Heart right ventricle (tissue), 16 donors: ENCODE measurements around the gene HTT. TPM values are rescaled to one million over a fixed set of nuclear protein-coding genes. Genes with fewer than 3 reads are reported as not detected.

ENCODE experiments used
- ATAC-seq, 8 donors: fragments of 200-7000 bp; cut with Tn5 transposase; one replicate each; pipeline ENCODE4 v1.9.1; 2020; ENCODE audit warnings: mild to moderate bottlenecking in 8 of 8, moderate library complexity in 8 of 8, moderate number of reproducible peaks in 1 of 8
- DNase-seq, 2 donors: peaks; one replicate each; pipeline ENCODE4 v3.0.0-alpha.2; 2020
- H3K27ac ChIP-seq, 10 donors: fragments of 200-600 bp; sonication (generic) in 2 of 10; one replicate each; pipeline versions ENCODE4 v1.5.0 to v1.8.0; 2020 to 2022; ENCODE audit warnings: mild to moderate bottlenecking in 3 of 10
- H3K27me3 ChIP-seq, 7 donors: fragments of 200-600 bp; one replicate each; pipeline ENCODE4 v1.8.0; 2021 to 2022; ENCODE audit warnings: mild to moderate bottlenecking in 2 of 7
- H3K36me3 ChIP-seq, 9 donors: fragments of 200-600 bp; sonication (generic) in 1 of 9; one replicate each; pipeline versions ENCODE4 v1.5.0 to v1.8.0; 2020 to 2022; ENCODE audit warnings: mild to moderate bottlenecking in 2 of 9
- H3K4me1 ChIP-seq, 9 donors: fragments of 200-600 bp; sonication (generic) in 1 of 9; one replicate each; pipeline versions ENCODE4 v1.5.0 to v1.8.0; 2020 to 2022; ENCODE audit warnings: mild to moderate bottlenecking in 4 of 9
- H3K4me3 ChIP-seq, 10 donors: fragments of 200-600 bp; sonication (generic) in 2 of 10; one replicate each; pipeline versions ENCODE4 v1.5.0 to v1.8.0; 2020 to 2022; ENCODE audit warnings: mild to moderate bottlenecking in 7 of 10, moderate library complexity in 2 of 10
- H3K9me3 ChIP-seq, 11 donors: fragments of 200-600 bp in 10 of 11; sonication (generic) in 2 of 11; one replicate each; pipeline versions ENCODE4 v1.5.0 to v1.8.0; 2013 to 2022; ENCODE audit warnings: mild to moderate bottlenecking in 2 of 11, control low read depth in 1 of 11, moderate library complexity in 1 of 11
- WGBS, 2 donors: extraction: QIAGEN DNeasy Blood & Tissue Kit; methylation state at CpG; one replicate each; pipeline ENCODE4 v1.1.7; 2013; ENCODE audit warnings: inconsistent platforms in 1 of 2; 5-methylcytosine and 5-hydroxymethylcytosine counted together
- intact Hi-C, 10 donors: fragments of 100-400 bp; cut with DNase I; formaldehyde crosslinking; loops; one replicate each; pipeline versions ENCODE4 v1.11.1 to v1.14.2; 2022
- polyA plus RNA-seq, 2 donors: library from polyadenylated mRNA; stranded (reverse); fragments of 200-250 nt; gene quantifications; one replicate each; pipeline ENCODE4 v1.2.3, GENCODE V29; 2013
- total RNA-seq, 10 donors: library from RNA; stranded (reverse); fragmentation: NEBNext Ultra II Directional in 3 of 10; extraction: Animal tissue kit (Norgen Biotek cat#: 25700) in 3 of 10; gene quantifications; one replicate each; pipeline versions ENCODE4 v1.2.1 to v1.2.4, GENCODE V29; 2021 to 2023
- TF ChIP-seq, protein P1 (sequence below), 9 donors: fragments of 200-600 bp; sonication (generic) in 2 of 9; IDR thresholded peaks; one replicate each; pipeline versions ENCODE4 v1.5.0 to v1.8.0; 2021 to 2022; ENCODE audit warnings: antibody characterized with exemption in 9 of 9, mild to moderate bottlenecking in 5 of 9, moderate library complexity in 1 of 9
- donor health status: Arrhythmogenic right ventricular cardiomyopathy.
- donor health status: ischemic (EF 13 %, LVEDD 7.1; RV severe dilation, severe dysfunction).
- donor health status: healthy with polysubstance abuse.
- donor health status: DM: no; HTN: yes; CAD: no.
- donor health status: DM: no; HTN: no; CAD: no.
- donor health status: ischemic (EF 25% LVEDD 6.9; RV normal size, moderate dysfunction).
- donor health status: ischemic (EF 25% LVEDD 5.7; RV mildly dilated, moderate dysfunction).
- donor health status: healthy.
- donor health status: DM: yes; HTN: yes; CAD: no.
- donor health status: Ischemic cardiomyopathy.
- donor health status: ischemic (EF 35%, LVEDD 5.7; RV mildly dilated, moderate dysfunction).
- donor health status: nonischemic (EF 11% LVEDD 7.7; RV severe dilation, severe dysfunction).
- donor health status: DM: yes; HTN: yes; CAD: no.
- donor health status: PGD.
- donor health status: ischemic (EF 29% LVEDD 5.4; RV normal size, mild dysfunction).
- donor health status: nonischemic (EF 23%, LVEDD 6.1; RV moderate dilation, normal function).

The HTT gene
- total and polyA plus RNA-seq, 12 donors, result 6.3 to 34.0 (median 24.1) TPM

- peak in 7 of 8 donors; percentile 39 to 81 (median 62) for ATAC-seq
- Histone ChIP-seq H3K36me3 (peaks cover 0 to 93% (median 55%) of the 10 kb centered on the region in 9 donors), H3K27me3 (no peaks in the 10 kb centered on the region), H3K4me1 (peaks cover 0 to 34% (median 6%) of the 10 kb centered on the region in 9 donors), H3K27ac (peak overlapping the region; percentile 32 to 83 (median 74)), H3K4me3 (no peak overlapping the region), H3K9me3 (no peaks in the 10 kb centered on the region)
- 79 to 82% methylated on average over 9 of the region's 9 CpGs for WGBS, 2 donors
- intact Hi-C loops, result no loop called here
- DNase-seq, result no peak
- TF ChIP-seq, protein P1, sequence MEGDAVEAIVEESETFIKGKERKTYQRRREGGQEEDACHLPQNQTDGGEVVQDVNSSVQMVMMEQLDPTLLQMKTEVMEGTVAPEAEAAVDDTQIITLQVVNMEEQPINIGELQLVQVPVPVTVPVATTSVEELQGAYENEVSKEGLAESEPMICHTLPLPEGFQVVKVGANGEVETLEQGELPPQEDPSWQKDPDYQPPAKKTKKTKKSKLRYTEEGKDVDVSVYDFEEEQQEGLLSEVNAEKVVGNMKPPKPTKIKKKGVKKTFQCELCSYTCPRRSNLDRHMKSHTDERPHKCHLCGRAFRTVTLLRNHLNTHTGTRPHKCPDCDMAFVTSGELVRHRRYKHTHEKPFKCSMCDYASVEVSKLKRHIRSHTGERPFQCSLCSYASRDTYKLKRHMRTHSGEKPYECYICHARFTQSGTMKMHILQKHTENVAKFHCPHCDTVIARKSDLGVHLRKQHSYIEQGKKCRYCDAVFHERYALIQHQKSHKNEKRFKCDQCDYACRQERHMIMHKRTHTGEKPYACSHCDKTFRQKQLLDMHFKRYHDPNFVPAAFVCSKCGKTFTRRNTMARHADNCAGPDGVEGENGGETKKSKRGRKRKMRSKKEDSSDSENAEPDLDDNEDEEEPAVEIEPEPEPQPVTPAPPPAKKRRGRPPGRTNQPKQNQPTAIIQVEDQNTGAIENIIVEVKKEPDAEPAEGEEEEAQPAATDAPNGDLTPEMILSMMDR (IDR thresholded peaks at IDR 0.05), result no peak
Measured at GRCh38 chr4:3226467-3226866, 152.0 kb downstream of the HTT start.

- intact Hi-C loops, result no loop called here
- Histone ChIP-seq H3K27me3 (no peaks in the 10 kb centered on the region), H3K4me3 (no peak overlapping the region), H3K36me3 (peaks cover 0 to 93% (median 51%) of the 10 kb centered on the region in 9 donors), H3K27ac (peak overlapping the region; percentile 32 to 83 (median 74)), H3K9me3 (no peaks in the 10 kb centered on the region), H3K4me1 (peaks cover 0 to 34% (median 6%) of the 10 kb centered on the region in 9 donors)
- ATAC-seq, result peak in 4 of 8 donors; percentile 5 to 25 (median 13)
- WGBS, 2 donors, result 86 to 87% methylated on average over 6 of the region's 6 CpGs
- TF ChIP-seq, protein P1 (IDR thresholded peaks at IDR 0.05), result no peak
- DNase-seq, result no peak
Measured at GRCh38 chr4:3226944-3227343, 152.5 kb downstream of the HTT start.

- Histone ChIP-seq H3K9me3 (no peaks in the 10 kb centered on the region), H3K4me3 (no peak overlapping the region), H3K4me1 (peaks cover 0 to 34% (median 6%) of the 10 kb centered on the region in 9 donors), H3K36me3 (peaks cover 0 to 93% (median 51%) of the 10 kb centered on the region in 9 donors), H3K27me3 (no peaks in the 10 kb centered on the region), H3K27ac (peak overlapping the region in 7 of 10 donors; percentile 40 to 66 (median 54))
- intact Hi-C loops, result no loop called here
- TF ChIP-seq, protein P1 (IDR thresholded peaks at IDR 0.05), result no peak
- DNase-seq (peak; percentile 40 to 41), ATAC-seq (peak in 6 of 8 donors; percentile 41 to 67 (median 56))
- 79 to 80% methylated on average over 23 of the region's 23 CpGs for WGBS, 2 donors
Measured at GRCh38 chr4:3227878-3228675, 153.6 kb downstream of the HTT start.

- WGBS, 2 donors, result 91 to 96% methylated on average over 13 of the region's 13 CpGs
- no peaks in the 10 kb centered on the region for H3K9me3 ChIP-seq
- H3K27ac ChIP-seq, result no peak overlapping the region
- no peaks in the 10 kb centered on the region for H3K27me3 ChIP-seq
- no peak for DNase-seq
- intact Hi-C loops, result no loop called here
- H3K4me3 ChIP-seq, result no peak overlapping the region
- peaks cover 0 to 29% (median 6%) of the 10 kb centered on the region in 9 donors for H3K4me1 ChIP-seq
- TF ChIP-seq, protein P1 (IDR thresholded peaks at IDR 0.05), result no peak
- H3K36me3 ChIP-seq, result peaks cover 0 to 93% (median 53%) of the 10 kb centered on the region in 9 donors
- no peak for ATAC-seq
Measured at GRCh38 chr4:3228881-3229280, 154.4 kb downstream of the HTT start.
